Esophagus muscularis mucosa (tissue), 4 donors: ENCODE results near the gene TMEM248. TPM values are rescaled to one million over a fixed set of nuclear protein-coding genes. Genes with fewer than 3 reads are reported as not detected.
"Not testable (repeated sequence)": the region's sequence is repeated elsewhere in the genome, so short reads cannot be mapped to it uniquely, and the experiment has no call there.

Source experiments
- DNase-seq: peaks from one replicate; pipeline ENCODE4 v3.0.0-alpha.2; 2017; ENCODE audit errors: extremely low spot score
- H3K27ac ChIP-seq, 4 donors: fragments of 200-600 bp; sonication (generic); replicated peaks in 1 of 4; 1 replicate in 3 of 4; 2 replicates in 1 of 4; pipeline ENCODE4 v1.5.1; 2016 to 2019; ENCODE audit warnings: mild to moderate bottlenecking in 1 of 4
- H3K27me3 ChIP-seq, 4 donors: fragments of 200-600 bp; sonication (generic); one replicate each; pipeline versions ENCODE4 v1.5.1 to v1.6.0; 2016 to 2019
- H3K36me3 ChIP-seq, 4 donors: fragments of 200-600 bp; sonication (generic); one replicate each; pipeline ENCODE4 v1.5.1; 2016 to 2019
- H3K4me1 ChIP-seq, 4 donors: fragments of 200-600 bp; sonication (generic); one replicate each; pipeline ENCODE4 v1.5.1; 2016 to 2019
- H3K4me3 ChIP-seq, 4 donors: fragments of 200-600 bp; sonication (generic); 1 replicate in 2 of 4; 2 replicates in 2 of 4; pipeline ENCODE4 v1.5.1; 2016 to 2019; ENCODE audit warnings: mild to moderate bottlenecking in 4 of 4, moderate library complexity in 1 of 4
- H3K9me3 ChIP-seq, 4 donors: fragments of 200-600 bp; sonication (generic); 1 replicate in 3 of 4; 2 replicates in 1 of 4; pipeline ENCODE4 v1.5.1; 2016 to 2019
- CTCF ChIP-seq, 3 experiments: fragments of 200-600 bp in 2 of 3; fragments of 450-650 bp in 1 of 3; sonication (generic) in 2 of 3; IDR thresholded peaks; one replicate each; pipeline ENCODE4 v1.5.1; 2017 to 2019; ENCODE audit warnings: antibody characterized with exemption in 3 of 3, mild to moderate bottlenecking in 2 of 3, moderate library complexity in 1 of 3
- EP300 ChIP-seq: sonication (generic); formaldehyde crosslinking; IDR thresholded peaks from one replicate; pipeline ENCODE4 v1.6.1; 2017; ENCODE audit warnings: antibody characterized with exemption
- POLR2A ChIP-seq: fragments of 450-650 bp; IDR thresholded peaks from one replicate; pipeline ENCODE4 v1.6.1; 2017; ENCODE audit warnings: antibody characterized with exemption, moderate library complexity, mild to moderate bottlenecking, low read depth
- POLR2AphosphoS5 ChIP-seq, 2 donors: sonication (generic); formaldehyde crosslinking; IDR thresholded peaks; one replicate each; pipeline ENCODE4 v1.6.1; 2017; ENCODE audit warnings: antibody characterized with exemption in 2 of 2
- WGBS: methylation state at CpG from one replicate; pipeline ENCODE4 v1.1.5; 2018; 5-methylcytosine and 5-hydroxymethylcytosine counted together
- intact Hi-C: fragments of 100-400 bp; cut with DNase I; formaldehyde crosslinking; loops from one replicate; pipeline ENCODE4 v1.15.1; 2023
- small RNA-seq, 3 donors: library from RNA; depleted of rRNA; stranded (forward); fragments of <200 nt; gene quantifications; one replicate each; pipeline ENCODE3, GENCODE V24; 2016
- total RNA-seq, 4 donors: library from RNA; depleted of rRNA; stranded (reverse); fragments of >200 nt; gene quantifications; one replicate each; pipeline versions ENCODE4 v1.1.0 to v1.2.1, GENCODE V29; 2016

Gene TMEM248
- total RNA-seq, 4 donors from 2014 or later, result 87.6 to 113 (median 99.7) TPM

DNA sequence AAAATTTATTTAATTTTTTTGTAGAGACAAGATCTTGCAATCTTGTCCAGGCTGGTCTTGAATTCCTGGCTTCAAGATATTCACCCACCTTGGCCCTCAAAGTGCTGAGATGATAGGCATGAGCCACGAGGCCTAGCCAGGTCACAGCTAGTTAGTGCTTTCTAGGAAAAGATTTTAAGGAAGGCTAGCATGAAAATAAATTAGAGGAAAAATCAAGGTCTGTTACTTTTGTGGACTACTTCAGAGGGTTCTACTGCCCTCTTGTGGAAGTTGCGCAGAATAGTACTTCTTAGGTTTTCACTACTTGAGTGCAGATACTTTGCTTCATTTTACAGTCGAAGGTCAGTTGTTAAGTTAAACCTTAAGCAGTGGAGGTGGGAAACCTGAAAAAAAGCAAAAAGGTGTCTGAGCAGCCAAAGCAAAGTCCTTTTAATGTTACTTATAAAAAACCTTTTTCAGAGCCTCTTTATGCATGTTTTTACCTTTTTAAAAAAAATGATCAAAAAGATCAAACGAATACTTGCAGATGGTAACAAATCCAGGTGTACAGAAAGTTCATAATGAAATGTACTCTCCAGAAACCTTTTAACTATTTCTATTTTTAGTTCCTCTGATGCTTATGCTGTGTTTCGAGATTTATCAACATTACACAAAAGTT, 79.7 kb downstream of the TMEM248 start:
- 54% methylated on average over 3 of the region's 5 CpGs for WGBS
- H3K4me3 ChIP-seq, H3K9me3 ChIP-seq, H3K27me3 ChIP-seq, intact Hi-C loops, DNase-seq: not testable (repeated sequence)
- Histone ChIP-seq H3K4me1 (peaks cover 7 to 11% (median 10%) of the 10 kb centered on the region in 4 donors), H3K36me3 (peaks cover 0 to 37% (median 27%) of the 10 kb centered on the region in 4 donors), H3K27ac (peak overlapping the region in 1 of 4 donors; percentile 30)
- peak in 2 of 3 experiments; percentile 33 to 39 for TF ChIP-seq CTCF (IDR thresholded peaks at IDR 0.05)

DNA sequence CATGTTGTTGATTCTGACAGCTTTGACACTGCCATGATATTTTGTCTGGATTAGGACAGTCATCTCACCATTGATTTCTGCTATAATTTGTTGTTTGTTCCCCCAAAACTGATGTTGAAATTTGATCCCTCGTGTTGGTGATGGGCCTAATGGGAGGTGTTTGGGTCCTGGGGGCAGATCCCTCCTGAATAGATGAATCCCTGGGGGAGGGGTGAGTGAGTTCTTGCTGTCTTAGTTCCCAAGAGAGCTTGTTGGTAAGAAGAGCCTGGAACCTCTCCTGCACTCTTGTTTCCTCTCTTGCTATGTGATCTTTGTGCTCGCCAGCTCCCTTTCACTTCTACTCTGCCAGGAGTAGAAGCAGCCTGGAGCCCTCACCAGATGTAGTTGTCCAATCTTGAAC, 83.1 kb downstream of the TMEM248 start:
- DNase-seq, H3K4me1 ChIP-seq, H3K9me3 ChIP-seq, intact Hi-C loops, H3K27ac ChIP-seq, H3K4me3 ChIP-seq, H3K27me3 ChIP-seq: not testable (repeated sequence)
- 84% methylated on average over 2 of the region's 2 CpGs for WGBS
- H3K36me3 ChIP-seq, result peaks cover 8 to 63% (median 51%) of the 10 kb centered on the region in 4 donors

GRCh38 chr7:67006965-67007364, 85.9 kb downstream of the TMEM248 start:
- WGBS, result 76% methylated on average over 2 of the region's 2 CpGs
- Histone ChIP-seq H3K4me3 (no peak overlapping the region), H3K27me3 (no peaks in the 10 kb centered on the region), H3K36me3 (peaks cover 30 to 78% (median 65%) of the 10 kb centered on the region in 4 donors), H3K9me3 (no peaks in the 10 kb centered on the region), H3K4me1 (no peaks in the 10 kb centered on the region), H3K27ac (no peak overlapping the region)
- intact Hi-C loops, result no loop called here
- TF ChIP-seq EP300, result no peak
- no peak for TF ChIP-seq CTCF (IDR thresholded peaks at IDR 0.05)
- TF ChIP-seq POLR2AphosphoS5 (IDR thresholded peaks at IDR 0.05), result no peak
- TF ChIP-seq POLR2A, result no peak
- no peak for DNase-seq

Small RNAs within 50 kb of the gene (small RNA-seq; reads per million reads assigned to genes)
- 0 reads per million in 3 donors for gene RF00017
- gene RN7SL43P, result 0 reads per million in 3 donors
- gene RNU6-1254P, result 0 reads per million in 3 donors

Other genes starting within 250 kb of the TMEM248 start
- 10 to 100 TPM; 34.3 to 45.4 (median 37.1) TPM for gene RABGEF1, start 180.5 kb upstream of the TMEM248 start, total RNA-seq
- 100 to 1,000 TPM; 198 to 293 (median 264) TPM for gene SBDS, start 74.4 kb downstream of the TMEM248 start, total RNA-seq
- gene TYW1, start 75.6 kb downstream of the TMEM248 start, total RNA-seq, result 10 to 100 TPM; 10.7 to 14.2 (median 13.0) TPM